Measurements from ENCODE around the gene HELB. TPM values are rescaled to one million over a fixed set of nuclear protein-coding genes. Genes with fewer than 3 reads are reported as not detected.
A peak's percentile ranks its signal among the peaks of the same experiment; 100 is the strongest.

The HELB gene
- total RNA-seq (2021) (4.1 and 4.6 TPM in 2 replicates), Bru-seq, nascent RNA (percentile 61 among the genes with signal in this experiment), BruChase-seq, experiment 1, labeled RNA remaining after a 2-hour chase (percentile 63 among the genes with signal in this experiment), BruChase-seq, experiment 2, labeled RNA remaining after a 6-hour chase (percentile 59 among the genes with signal in this experiment)
- long read RNA-seq, full-length matches to known transcripts: 2 of 6 reads
- long read RNA-seq, partial matches to known transcripts: 2 of 6 reads
- long read RNA-seq, other reads (novel, unspliced or antisense): 2 of 6 reads

GRCh38 chr12:66301944-66302826 is at the start of gene HELB:
Gene HELB, plus strand, starts transcription at chr12:66302493. Its CDS starts 111 bp downstream, at chr12:66302604.
- BruUV-seq (replicated peaks): no TSS peak
- Histone ChIP-seq H3K4me1 (ENCODE audit: insufficient read depth, low read length, poor library complexity, severe bottlenecking) (peaks cover 8% of the 10 kb centered on the region), H3K36me3 (ENCODE audit: insufficient read depth, low read length, poor library complexity, severe bottlenecking) (no peaks in the 10 kb centered on the region), H3K27ac (ENCODE audit: low read depth, low read length, poor library complexity, severe bottlenecking) (peak within 1 kb of the TSS; percentile 78), H3K9me3 (ENCODE audit: low read depth, low read length, poor library complexity, severe bottlenecking) (no peaks in the 10 kb centered on the region), H3K4me3 (ENCODE audit: low read depth, low read length, poor library complexity, severe bottlenecking) (peak within 1 kb of the TSS; percentile 86), H3K27me3 (replicated peaks; ENCODE audit: insufficient read depth, low read depth, low read length, poor library complexity) (peaks cover 13% of the 10 kb centered on the region)
- peak; percentile 97 for DNase-seq (ENCODE audit: low spot score)
- ChIA-PET CTCF (interaction anchor here (0.5 to 0.7 kb wide), 4 partner anchors 36 to 882 kb away, joined by 3 to 13 read pairs (median 8); no protein-coding TSS in a partner anchor), POLR2A (ENCODE audit: low non-redundant PET) (interaction anchor here (0.6 kb wide), 1 partner anchor 118 kb away, joined by 3 read pairs; no protein-coding TSS in a partner anchor)
- intact Hi-C loops (cut with micrococcal nuclease; ENCODE audit: unreplicated experiment): no loop called here
- TF ChIP-seq EZH2 (IDR thresholded peaks at IDR 0.05; ENCODE audit: borderline replicate concordance, low read depth, low read length, poor library complexity, severe bottlenecking) (no peak), CTCF (conservative IDR thresholded peaks at IDR 0.05; ENCODE audit: low read depth, low read length) (no peak)

- Histone ChIP-seq H3K9me3 (ENCODE audit: low read depth, low read length, poor library complexity, severe bottlenecking) (no peaks in the 10 kb centered on the region), H3K27ac (ENCODE audit: low read depth, low read length, poor library complexity, severe bottlenecking) (no peak overlapping the region), H3K27me3 (replicated peaks; ENCODE audit: insufficient read depth, low read depth, low read length, poor library complexity) (peaks cover 43% of the 10 kb centered on the region), H3K36me3 (ENCODE audit: insufficient read depth, low read length, poor library complexity, severe bottlenecking) (no peaks in the 10 kb centered on the region), H3K4me1 (ENCODE audit: insufficient read depth, low read length, poor library complexity, severe bottlenecking) (no peaks in the 10 kb centered on the region), H3K4me3 (ENCODE audit: low read depth, low read length, poor library complexity, severe bottlenecking) (no peak overlapping the region)
- TF ChIP-seq CTCF (conservative IDR thresholded peaks at IDR 0.05; ENCODE audit: low read depth, low read length): no peak
- no peak for TF ChIP-seq EZH2 (IDR thresholded peaks at IDR 0.05; ENCODE audit: borderline replicate concordance, low read depth, low read length, poor library complexity, severe bottlenecking)
- intact Hi-C loops (cut with micrococcal nuclease; ENCODE audit: unreplicated experiment): no loop called here
- ChIA-PET POLR2A (ENCODE audit: low non-redundant PET) (no interaction called here), CTCF (no interaction called here)
- no TSS peak for BruUV-seq (replicated peaks)
- no peak for DNase-seq (ENCODE audit: low spot score)
These were observed 49.5 kb upstream of the HELB start for GRCh38 chr12:66252771-66253170.

- BruUV-seq (replicated peaks): no TSS peak
- no peak overlapping the region for H3K27ac ChIP-seq (ENCODE audit: low read depth, low read length, poor library complexity, severe bottlenecking)
- ChIA-PET POLR2A (ENCODE audit: low non-redundant PET) (no interaction called here), CTCF (no interaction called here)
- DNase-seq (ENCODE audit: low spot score): no peak
- H3K4me1 ChIP-seq (ENCODE audit: insufficient read depth, low read length, poor library complexity, severe bottlenecking): no peaks in the 10 kb centered on the region
- no peak overlapping the region for H3K4me3 ChIP-seq (ENCODE audit: low read depth, low read length, poor library complexity, severe bottlenecking)
- H3K9me3 ChIP-seq (ENCODE audit: low read depth, low read length, poor library complexity, severe bottlenecking): no peaks in the 10 kb centered on the region
- no peaks in the 10 kb centered on the region for H3K36me3 ChIP-seq (ENCODE audit: insufficient read depth, low read length, poor library complexity, severe bottlenecking)
- TF ChIP-seq CTCF (conservative IDR thresholded peaks at IDR 0.05; ENCODE audit: low read depth, low read length) (no peak), EZH2 (IDR thresholded peaks at IDR 0.05; ENCODE audit: borderline replicate concordance, low read depth, low read length, poor library complexity, severe bottlenecking) (no peak)
- intact Hi-C loops (cut with micrococcal nuclease; ENCODE audit: unreplicated experiment): no loop called here
- peaks cover 47% of the 10 kb centered on the region for H3K27me3 ChIP-seq (replicated peaks; ENCODE audit: insufficient read depth, low read depth, low read length, poor library complexity)
These were observed 46.6 kb upstream of the HELB start for GRCh38 chr12:66255737-66256136.

All from A673 (cell line).